GM21619 (cell line): ENCODE measurements around the gene HBG1.

Source experiments
- ATAC-seq: cut with Tn5 transposase; IDR thresholded peaks from one replicate; pipeline ENCODE4 v1.9.1; 2021; ENCODE audit not compliant: unreplicated experiment

HBG1 gene

GRCh38 chr11:5247472-5248192, 2.0 kb downstream of the HBG1 start:
- no peak for ATAC-seq

- no peak for ATAC-seq
Observed at GRCh38 chr11:5246772-5247471, 2.7 kb downstream of the HBG1 start.

DNA sequence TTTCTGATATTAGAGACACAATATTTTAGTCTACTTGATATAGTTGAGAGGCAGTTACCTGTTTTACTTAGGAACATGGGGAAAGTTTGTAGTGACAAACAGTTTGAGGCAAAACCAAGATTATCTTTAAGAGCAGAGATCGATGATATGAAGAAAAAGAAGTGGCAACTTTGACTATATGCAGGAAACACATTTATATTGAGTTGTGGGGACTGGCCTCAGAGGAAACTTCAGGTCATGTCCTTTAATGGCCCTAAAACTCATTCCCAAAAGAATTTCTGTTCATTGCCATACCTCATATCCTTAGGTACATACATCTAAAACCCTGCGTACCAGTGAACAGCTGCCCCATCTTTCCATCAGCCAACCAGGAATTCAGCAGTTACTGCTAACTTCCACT, 4.5 kb downstream of the HBG1 start:
- no peak for ATAC-seq

GRCh38 chr11:5243816-5244180, 5.9 kb downstream of the HBG1 start:
- no peak for ATAC-seq

- ATAC-seq, result no peak
Observed at GRCh38 chr11:5242933-5243815, 6.5 kb downstream of the HBG1 start.

DNA sequence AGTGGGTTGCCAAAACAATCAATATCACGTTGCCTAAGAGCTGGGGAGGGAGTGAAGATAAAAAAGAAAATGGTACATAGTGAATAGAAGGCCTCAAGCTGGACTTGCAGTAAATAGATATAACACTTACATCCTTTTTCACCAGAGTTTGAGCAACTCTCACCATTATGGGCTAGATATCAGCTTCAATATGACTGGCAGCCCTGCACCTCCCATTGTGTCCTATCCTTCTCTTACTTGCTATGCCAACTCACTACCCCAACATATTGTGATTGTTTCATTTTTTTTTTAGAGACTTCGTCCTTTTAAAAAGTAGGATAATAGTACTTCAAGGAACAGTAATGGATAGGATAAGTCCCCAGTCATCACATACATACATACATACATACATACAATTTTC, 7.4 kb downstream of the HBG1 start:
- ATAC-seq, result no peak

- no peak for ATAC-seq
Observed at GRCh38 chr11:5241458-5241857, 8.2 kb downstream of the HBG1 start.

GRCh38 chr11:5240458-5240857, 9.2 kb downstream of the HBG1 start:
- no peak for ATAC-seq

DNA sequence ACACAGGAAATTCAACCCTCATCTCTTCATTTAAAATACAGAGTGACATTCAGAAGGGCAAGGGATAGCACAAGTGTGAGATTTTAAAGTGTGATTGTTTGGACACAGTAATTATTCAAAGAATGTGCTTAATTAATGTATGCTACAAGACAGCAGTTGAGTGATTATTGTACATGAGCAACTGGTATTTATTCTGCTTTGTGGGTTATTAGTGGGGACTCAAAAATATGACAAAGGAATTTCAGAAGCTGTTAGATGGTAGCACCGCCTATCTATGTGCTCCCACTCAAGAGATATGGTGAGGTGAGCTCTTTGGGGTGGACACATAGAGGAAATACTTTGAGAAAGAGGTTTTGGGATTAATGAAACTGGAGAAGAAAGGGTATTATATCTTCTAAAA, 9.6 kb downstream of the HBG1 start:
- ATAC-seq, result no peak

DNA sequence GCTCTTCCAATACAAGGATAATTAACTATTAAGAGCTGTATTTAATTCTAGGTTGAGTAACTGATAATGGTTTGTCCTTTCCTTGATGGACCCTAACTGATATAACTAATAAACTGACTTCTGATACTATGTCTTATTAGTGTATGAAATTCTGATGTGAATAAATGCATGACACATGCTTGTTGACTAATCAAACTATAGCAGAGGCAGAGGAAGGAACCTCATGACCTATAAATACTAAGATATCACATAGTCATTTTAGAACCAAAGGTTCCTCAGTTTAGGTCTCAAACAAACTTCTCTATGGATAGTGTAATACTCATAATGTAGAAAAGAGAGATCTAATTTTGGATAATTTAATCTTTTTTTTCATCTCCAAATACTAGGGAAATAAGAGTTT, 10.6 kb downstream of the HBG1 start:
- ATAC-seq, result no peak

- no peak for ATAC-seq
Observed at GRCh38 chr11:5238486-5238885, 11.2 kb downstream of the HBG1 start.

- ATAC-seq, result no peak
Observed at GRCh38 chr11:5237420-5237819, 12.2 kb downstream of the HBG1 start.

- no peak for ATAC-seq
Observed at GRCh38 chr11:5235364-5236095, 14.1 kb downstream of the HBG1 start.

GRCh38 chr11:5234381-5234834, 15.2 kb downstream of the HBG1 start, which contains the start of gene HBD:
Gene HBD, minus strand, starts transcription at chr11:5234483. Its CDS starts 50 bp downstream, at chr11:5234433.
- ATAC-seq, result peak; percentile 85

- no peak for ATAC-seq
Observed at GRCh38 chr11:5233307-5233706, 16.4 kb downstream of the HBG1 start.

DNA sequence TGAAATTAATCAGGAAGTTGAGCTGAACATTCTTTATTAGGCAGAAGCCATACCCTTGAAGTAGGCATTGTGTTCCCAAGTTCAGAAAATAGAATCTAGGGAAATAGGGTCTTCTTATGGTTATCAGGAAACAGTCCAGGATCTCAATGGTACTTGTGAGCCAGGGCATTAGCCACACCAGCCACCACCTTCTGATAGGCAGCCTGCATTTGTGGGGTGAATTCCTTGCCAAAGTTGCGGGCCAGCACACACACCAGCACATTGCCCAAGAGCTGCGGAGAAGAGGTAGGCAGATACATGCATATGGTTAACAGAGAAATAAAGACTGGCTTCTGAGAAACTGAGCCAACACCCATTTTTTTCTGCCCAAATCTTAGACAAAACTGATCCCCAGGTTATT, 16.8 kb downstream of the HBG1 start:
- no peak for ATAC-seq

- no peak for ATAC-seq
Observed at GRCh38 chr11:5232176-5232575, 17.5 kb downstream of the HBG1 start.

GRCh38 chr11:5231111-5231510, 18.5 kb downstream of the HBG1 start:
- ATAC-seq, result no peak

DNA sequence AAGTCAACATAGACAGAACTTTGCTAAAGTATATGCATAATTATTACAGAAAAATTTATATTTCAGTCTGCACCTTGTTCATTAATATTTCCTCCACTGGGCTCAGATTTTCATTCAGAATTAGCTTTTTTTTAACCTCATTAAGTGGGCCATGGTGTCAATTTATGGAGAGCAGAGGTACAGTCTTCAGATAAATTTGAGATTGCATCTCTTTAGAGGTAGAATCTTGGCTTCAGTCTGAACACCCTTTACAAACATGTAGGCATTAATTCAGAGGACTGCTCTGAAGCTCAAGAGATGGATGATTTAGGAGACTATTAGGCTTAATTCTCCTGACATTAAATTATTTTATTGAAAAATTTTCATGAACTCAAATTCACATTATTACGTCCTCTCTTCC, 19.4 kb downstream of the HBG1 start:
- ATAC-seq, result no peak

- ATAC-seq, result no peak
Observed at GRCh38 chr11:5229796-5230195, 19.9 kb downstream of the HBG1 start.

GRCh38 chr11:5229356-5229755, 20.3 kb downstream of the HBG1 start:
- no peak for ATAC-seq
